NAMALWA (cell line): ENCODE results near the gene AANAT.

Experiments
- DNase-seq: peaks from one replicate; pipeline ENCODE4 v3.0.0-alpha.2; 2015; ENCODE audit warnings: low spot score

AANAT gene

DNA sequence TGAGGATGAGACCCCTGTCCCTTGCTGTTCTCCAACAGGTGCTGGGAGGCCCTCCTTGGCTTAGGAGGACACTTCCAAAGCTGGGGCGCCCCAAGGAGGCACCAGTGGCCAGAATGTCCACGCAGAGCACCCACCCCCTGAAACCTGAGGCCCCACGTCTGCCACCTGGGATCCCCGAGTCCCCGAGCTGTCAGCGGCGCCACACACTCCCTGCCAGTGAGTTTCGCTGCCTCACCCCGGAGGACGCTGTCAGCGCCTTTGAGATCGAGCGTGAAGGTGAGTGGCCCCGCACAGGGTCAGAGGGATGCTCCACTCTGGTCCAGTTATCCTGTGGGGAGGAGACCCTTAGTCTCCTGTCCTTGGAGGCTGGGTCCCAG is 1.2 kb downstream of the AANAT start:
- DNase-seq: no peak

DNA sequence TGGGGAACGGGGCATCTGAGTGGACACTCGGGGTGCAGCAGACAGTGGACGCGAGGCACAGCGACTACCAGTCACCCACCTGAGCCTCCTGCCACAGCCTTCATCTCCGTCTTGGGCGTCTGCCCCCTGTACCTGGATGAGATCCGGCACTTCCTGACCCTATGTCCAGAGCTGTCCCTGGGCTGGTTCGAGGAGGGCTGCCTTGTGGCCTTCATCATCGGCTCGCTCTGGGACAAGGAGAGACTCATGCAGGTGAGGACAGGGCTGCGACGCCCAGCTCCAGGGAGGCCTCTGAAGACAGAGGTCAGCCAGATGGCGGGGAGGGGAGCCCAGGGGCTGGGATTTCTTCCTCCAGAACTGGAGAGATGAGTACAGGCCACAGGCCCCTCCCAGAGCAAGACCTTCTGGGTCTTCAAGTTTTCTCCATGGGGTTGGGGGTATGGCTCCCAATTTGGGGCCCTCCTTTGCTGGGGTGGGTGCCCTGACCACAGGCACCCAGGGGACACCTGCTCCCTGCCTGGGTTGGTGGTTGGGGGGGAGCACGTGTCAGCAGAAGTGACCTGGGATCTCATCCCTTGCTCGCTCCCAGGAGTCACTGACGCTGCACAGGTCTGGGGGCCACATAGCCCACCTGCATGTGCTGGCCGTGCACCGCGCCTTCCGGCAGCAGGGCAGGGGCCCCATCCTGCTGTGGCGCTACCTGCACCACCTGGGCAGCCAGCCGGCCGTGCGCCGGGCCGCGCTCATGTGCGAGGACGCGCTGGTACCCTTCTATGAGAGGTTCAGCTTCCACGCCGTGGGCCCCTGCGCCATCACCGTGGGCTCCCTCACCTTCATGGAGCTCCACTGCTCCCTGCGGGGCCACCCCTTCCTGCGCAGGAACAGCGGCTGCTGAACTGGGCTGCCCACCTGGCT is 1.9 kb downstream of the AANAT start:
- no peak for DNase-seq

DNA sequence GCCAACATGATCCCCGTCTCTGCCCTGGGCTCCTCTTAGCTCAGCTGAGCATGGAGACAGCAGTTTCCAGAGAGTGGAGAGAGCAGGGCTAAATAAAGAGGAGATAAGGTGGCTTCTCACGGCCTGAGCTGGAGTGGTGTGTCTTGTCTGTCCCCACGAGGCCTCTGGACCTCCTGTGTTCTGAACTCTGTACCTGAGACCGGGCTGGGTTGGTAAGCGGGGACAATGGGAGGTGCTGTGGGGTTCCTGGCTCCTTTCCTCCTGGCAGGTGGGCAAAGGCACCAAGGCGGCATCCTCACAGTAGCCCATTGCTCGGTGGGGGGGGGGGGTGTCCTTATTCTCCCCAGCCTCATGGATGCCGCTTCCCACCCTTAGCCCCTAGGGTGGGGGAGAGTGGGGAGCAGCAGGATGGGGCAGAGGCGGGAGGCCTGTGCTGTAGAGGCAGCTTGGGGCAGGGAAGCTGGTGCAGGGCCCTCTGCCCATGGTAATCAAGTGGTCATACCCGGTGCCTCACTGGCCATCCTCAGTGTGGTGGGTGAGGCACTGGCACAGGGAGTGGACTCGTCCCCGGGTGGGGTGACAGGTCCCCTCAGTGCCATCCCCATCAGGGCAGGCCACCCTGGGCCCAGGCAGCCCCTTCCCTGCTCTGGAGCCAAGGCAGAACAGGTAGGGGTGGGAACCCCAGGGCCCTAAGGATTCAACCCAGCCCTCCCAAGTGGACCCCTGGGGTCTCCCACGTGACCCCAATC is 2.8 kb downstream of the AANAT start:
- DNase-seq: no peak

DNA sequence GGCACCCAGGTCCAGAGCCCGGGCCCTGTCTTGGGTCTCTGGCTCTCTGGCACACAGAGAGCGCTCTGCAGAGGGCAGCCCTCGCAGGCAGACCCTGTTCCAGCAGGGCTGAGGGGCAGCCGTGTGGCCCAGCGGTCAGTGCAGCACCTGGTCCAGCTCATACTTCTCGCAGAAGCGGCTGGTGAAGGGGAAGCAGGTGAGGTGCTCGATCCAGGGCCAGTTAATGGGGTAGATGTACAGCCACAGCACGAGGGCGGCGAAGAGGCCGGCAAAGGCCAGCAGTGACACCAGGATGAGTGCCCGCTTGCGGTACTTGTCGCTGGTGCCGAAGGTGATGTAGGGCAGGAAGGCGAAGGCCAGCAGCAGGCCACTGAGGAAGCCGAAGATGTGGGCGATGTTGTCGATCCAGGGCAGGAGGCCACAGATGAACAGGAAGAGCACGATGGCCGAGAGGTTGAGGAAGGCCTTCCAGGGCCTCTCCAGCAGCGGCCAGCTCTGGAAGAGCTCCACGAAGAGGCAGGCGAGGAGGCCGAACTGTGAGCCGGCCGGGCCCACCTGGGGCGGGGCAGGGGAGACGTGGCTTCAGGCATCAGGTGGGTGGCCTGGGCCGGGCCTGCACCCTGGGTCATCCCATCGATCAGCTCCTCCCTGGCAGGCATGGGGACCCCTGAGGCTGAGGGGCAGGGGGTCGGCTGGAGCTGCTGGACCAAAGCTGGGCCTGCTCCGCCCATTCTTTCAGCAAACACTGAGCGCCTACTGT is 4.3 kb downstream of the AANAT start:
- DNase-seq: no peak

DNA sequence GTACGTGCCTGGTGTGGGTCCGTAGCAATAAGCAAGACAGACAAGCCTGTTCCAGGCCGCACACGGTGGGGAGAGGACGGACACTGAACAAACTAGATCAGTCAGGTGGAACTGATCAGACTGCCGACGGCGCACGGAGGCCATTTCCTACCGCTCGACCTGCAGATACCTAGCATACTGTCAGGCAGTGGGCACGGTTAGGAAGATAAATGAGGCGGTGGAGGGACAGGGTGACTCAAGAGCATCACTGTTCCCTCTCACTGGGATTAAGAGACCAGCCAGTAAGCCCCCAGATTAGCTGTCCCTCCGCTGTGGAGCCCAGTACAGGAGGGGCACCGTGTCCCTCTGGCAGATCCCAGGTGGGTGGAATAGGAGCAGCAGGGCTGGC is 4.8 kb downstream of the AANAT start:
- no peak for DNase-seq

DNA sequence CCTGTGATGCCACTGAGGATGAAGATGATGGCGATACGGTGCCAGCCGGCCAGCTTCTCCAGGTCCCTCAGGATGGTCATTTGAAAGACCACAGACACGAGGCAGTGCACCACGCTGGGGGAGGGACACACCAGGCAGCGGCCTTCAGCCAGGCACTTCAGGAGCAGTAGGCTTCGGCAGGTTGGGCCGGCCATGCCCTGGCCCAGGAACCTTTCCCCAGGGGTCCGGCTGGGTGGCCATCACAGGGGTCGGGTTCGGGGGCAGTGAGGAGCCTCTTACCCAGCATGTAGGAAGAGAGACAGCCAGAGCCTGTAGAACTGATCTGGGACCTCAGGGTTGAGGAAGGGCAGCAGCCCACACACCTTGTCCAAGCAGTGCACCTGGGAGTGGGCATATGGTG is 5.3 kb downstream of the AANAT start:
- no peak for DNase-seq

DNA sequence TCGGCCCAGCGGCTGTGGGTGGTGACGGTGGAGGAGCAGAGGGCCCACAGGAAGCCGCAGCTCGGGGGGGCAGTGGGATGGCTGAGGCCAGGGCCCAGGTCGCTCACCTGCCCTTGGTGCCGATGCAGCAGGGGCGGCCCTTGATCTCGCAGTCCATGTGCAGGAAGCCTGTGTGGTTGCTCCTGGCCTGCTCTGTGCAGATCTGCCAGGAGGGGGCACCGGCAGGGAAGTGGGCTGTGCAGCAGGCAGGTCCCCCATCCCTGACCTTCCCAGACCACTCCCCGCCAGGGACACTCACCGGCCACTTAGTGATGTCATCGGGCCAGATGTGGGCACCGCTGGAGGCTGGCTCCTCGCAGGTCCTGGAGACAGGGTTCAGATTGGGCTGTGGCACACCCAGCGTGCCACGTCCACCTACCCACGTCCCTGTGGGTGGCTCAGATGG is 6.2 kb downstream of the AANAT start:
- peak; percentile 50 for DNase-seq

DNA sequence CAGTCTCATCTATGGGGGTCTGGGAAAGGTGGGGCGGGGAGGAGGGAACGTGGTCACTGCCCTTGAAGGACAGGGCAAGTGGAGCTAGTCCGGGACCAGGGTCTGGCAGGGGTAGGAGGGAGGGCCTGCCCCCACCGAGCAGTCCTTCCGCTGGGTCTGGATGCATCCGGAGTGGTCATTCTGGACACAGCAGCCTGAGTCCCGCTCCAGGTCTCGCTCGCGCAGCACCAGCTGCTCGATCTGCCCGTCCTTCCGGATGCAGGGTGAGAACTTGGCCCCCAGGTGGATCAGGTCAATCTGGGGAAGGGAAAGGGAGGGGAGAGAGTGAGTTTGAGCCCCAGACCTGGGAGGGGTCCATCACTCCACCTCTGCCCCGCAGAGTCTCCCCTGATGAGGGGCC is 6.8 kb downstream of the AANAT start:
- no peak for DNase-seq

DNA sequence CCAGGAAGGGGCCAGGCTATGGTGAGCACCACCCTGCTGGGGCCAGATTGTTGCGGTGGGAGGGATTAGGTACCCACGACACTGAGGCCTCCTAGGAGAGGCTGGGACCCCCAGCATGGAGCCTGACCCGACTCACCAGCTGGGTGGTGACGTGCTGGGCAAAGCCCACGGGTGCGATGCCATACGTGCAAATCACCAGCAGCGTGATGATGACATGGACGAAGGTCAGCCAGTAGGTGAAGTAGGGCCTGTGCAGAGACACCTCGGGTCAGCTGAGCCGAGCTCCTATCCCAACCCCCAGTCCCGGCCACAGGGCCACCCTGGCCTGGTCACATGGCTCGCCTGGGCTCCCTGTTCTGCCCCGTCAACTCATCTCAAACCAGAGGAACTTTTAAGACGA is 7.5 kb downstream of the AANAT start:
- no peak for DNase-seq

DNA sequence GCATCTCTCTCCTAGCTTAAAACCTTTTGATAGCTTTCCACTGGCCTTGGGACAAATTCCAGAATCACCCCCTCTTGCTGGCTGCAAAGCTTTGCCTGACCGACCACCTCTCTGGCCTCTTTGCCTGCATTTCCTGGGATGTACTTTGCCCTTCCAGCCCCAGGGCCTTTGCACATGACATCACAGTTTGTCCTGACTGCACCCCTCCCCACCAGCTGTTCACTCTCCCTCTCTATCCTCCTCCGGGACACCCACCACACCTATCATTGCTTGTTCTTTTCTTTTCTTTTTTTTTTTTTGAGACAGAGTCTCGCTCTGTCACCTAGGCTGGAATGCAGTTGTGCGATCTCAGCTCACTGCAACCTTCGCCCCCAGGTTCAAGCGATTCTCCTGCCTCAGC is 7.9 kb downstream of the AANAT start:
- no peak for DNase-seq

DNA sequence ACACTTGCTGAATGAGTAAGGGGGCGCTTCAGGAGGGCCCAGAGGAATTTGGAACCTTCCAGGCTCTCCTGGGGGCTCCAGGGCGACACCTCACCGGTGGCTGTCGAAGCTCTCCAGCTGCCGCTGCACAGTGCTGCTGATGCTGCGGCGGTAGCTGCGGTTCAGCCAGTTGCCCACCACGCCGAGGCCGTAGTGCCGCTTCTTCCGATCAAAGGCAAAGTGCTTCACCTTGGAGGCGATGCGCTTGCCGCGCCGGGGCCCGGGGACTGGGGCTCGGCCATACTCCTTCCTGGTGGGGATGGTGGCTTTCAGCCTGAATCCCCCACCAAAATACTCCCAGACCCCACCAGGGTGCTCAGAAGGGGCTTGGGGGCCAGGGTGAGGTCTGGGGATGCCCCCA is 9.3 kb downstream of the AANAT start:
- DNase-seq: no peak

DNA sequence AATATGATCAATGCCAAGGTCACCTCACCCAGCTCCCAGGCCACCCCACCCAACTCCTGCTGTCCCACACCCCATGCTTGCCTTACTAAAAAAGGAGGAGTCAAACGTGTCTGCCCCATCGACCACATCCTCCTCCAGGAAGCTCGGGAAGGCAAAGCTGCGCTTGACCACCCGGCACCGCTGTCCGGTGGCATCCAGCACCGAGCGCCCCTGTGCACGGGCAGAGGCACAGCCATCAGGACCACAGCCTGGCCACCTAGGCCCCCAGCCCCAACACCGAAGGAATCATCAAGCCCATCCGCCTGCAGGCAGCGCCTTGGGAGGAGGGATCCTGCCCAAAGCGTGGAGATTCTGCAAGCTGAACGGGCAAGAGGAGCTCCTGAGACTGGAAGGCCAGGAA is 10.2 kb downstream of the AANAT start:
- no peak for DNase-seq

DNA sequence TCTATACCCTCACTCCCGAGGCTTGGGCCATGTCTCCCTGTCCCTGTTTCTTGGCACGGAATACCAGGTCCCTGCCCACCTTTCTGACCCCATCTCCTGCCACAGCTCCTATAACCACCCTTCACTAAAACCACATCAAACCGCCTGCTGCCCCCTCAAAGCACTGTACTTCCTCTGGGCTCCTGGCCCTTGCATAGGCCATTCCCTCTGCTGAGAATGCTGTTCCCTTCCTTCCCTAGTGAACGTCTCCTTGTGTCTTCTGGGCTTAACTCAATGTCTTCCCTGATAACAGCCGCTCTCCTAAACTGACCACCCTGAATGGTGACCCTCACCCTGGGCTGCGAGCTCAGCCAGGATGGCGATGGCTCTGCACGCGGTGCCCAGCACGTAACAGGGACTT is 10.7 kb downstream of the AANAT start:
- DNase-seq: no peak

DNA sequence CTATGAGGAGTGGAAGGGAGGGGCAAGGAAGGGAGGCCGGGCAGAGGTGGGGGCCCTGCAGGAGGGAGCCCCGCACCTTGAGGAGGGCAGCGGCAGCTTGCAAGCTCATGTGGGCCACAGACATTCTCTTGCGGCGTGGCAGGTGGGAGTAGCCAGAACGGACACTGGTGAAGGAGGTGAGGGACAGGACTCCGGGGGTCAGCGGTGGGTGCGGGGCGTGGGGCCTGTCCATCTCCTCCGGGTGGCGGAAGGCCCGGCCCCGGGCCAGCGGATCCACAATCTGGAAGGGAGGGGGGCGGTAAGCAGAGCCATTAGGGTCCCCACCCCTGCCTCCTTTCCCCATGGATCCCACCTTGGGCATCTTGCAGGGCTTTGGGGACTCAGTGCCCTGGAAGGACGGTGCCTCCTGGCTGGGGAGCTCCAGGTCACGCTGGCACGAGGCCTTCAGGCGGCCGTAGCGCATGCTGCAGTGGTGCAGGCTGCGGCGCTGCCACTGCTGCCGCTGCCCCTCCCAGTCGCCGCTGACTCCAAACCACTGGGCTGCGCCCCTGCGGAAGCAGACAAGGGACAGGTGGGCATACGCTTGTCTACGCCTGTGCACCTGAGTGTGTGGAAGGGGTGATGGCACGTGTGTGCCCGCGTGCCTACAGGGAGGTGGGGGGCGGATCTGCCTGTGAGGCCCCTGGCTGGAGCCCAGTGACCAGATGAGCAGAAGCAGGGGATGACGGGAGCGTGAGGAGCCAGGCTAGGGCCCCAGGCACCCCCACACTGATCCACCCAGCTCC is 11.5 kb downstream of the AANAT start:
- DNase-seq: no peak

DNA sequence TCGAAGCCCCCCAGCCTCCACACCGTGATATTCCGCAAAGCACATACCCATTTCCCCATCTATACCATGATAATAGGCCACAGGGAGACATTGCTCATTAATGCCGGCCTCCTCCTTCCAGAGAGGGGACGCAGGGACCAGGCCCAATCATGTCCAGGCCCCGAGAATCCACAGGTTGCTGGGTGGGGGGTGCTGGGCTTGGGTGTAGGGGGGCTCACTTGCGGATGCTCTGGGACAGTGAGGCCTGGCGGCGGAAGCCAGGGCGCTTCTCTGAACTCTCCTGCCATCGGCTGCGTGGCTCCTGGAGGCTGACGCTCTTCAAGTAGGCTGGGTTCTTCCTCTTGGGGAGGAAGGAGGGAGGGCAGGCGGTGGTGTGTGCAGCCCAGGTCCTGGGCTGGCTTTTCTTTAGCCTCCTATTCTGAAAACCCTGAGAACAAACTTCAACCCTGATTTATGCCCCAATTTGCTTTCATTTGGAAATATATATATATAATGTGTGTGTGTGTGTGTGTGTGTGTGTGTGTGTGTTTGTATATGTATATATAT is 12.2 kb downstream of the AANAT start:
- peak; percentile 43 for DNase-seq

DNA sequence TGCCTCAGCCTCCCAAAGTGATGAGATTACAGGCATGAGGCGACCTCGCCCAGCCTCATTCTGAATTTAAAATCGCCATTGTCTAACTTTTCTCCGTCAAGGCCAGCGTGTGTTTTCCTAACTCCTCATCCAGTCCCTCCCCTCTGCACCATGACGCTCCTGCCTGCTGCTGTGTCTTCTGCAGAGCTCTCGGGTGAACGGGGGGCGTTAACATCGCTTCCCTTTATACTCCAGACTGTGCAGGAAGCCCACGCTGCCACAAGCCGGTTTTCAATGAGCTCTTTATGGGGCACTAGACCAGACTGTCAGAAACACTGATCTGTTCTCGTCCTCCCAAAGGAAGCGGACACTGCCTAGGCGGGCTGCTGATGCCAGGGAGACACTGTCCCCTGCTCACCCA is 13.2 kb downstream of the AANAT start:
- DNase-seq: peak; percentile 71

DNA sequence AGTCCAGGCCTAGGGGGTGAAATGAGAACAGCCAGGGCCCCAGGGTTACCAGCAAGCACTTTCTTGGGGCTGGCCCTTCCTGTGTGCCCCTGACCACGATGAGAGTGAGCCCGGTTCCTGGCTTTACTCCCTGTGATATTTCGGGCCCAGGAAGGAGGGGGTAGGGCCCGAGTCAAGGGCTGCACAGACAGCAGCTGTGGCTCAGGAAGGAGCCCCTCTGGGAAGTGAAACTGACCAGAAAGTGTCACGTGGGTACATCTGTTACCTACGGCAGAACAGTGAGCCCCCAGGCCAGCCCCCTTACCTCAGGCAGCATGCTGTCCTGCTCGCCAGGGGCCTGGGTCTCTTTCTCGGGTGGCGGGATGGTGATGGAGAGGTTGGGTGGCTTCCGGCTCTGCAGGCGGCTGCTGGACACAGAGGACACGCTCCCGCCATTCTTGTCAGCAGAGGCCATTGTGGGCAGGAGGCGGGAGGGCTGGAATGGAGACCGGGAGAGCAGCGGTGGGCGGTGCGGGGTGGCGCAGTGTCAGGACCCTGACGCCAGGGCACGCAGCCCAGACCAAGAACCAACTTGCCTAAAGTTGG is 13.8 kb downstream of the AANAT start:
- peak; percentile 91 for DNase-seq

DNA sequence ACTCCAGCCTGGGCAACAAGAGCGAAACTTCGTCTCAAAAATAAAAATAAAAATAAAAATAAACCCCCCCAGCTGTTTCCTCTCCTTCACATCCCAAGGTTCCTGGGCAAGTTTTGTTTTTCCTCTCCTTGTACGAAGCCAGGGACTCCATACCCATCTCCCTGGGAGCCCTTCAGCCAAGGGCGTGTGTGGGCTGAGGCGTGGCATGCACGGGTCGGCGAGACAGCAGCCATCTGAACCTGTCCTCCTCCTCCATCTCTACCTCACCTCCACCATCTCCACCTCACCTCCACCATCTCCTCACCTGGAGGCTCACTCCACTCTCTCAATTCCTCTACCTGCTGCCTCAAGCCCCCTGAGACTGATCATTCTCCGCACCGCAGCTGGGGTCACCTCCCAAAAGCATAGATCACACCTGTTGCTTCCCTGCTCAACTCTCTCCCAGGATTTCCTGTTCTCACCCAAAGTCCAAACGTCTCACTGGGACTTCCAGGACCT is 16.9 kb downstream of the AANAT start:
- DNase-seq: no peak

DNA sequence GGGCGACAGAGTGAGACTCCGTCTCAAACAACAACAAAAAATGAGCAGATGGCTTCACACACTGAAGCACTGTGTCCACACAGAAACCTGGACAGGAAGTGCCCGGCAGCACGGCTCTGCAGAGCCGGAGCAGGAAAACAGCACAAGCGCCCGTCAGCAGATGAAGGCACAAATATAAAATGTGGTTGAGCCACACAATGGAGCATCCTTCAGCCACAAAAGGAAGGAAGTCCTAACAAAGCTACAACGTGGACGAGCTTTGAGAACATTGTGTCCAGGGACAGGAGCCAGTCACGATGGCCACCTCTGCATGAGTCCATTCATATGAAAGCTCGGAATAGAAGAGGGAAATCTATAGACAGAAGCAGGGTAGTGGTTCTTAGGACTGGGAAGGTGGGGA is 18.2 kb downstream of the AANAT start:
- no peak for DNase-seq

DNA sequence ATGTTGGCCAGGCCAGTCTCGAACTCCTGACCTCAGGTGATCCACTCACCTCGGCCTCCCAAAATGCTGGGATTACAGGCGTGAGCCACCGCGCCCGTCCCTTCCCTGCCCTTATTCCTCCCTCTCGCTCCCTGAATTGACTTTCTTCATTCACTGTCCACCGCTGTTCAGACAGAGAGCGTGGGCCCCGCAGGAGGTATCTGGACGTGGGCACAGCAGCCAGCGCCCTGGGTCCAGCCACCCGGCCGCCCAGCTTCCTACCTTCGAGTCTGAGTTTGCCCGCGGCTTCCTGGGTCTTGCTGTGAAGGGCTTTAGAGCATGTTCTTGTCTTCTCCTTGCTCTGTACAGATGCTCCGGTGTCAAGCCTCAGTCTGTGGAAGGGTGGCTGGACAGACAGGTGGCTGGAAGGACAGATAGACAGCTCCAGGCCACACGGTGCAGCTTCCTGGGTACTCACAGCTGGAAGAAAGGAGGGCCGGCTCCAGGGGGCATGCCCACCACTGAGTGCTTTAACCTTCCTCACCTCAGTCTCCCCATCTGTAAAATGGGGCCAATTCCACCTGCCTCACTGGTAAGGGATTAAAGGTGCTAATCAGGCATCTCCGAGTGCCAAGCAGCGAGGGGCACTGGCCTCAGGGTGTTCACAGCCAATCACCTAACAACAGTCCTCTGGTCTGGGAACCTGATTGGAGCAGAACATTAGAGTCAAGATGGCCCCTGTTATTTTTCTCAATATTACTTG is 20.2 kb downstream of the AANAT start:
- no peak for DNase-seq
